SU-DHL-6 (cell line): ENCODE results near the gene DNAJC28.

Experiments used
- CTCF ChIP-seq: fragments of 200-600 bp; sonication (generic); IDR thresholded peaks from one replicate; pipeline ENCODE4 v1.5.1; 2017; ENCODE audit warnings: antibody characterized with exemption, mild to moderate bottlenecking, low read length, moderate library complexity; ENCODE audit not compliant: insufficient read depth, poor library complexity, severe bottlenecking
- EZH2phosphoT487 ChIP-seq: fragments of 200-600 bp; sonication (generic), shearing (Covaris generic); conservative IDR thresholded peaks from 2 replicates; pipeline ENCODE4 v1.6.1; 2018; ENCODE audit warnings: mild to moderate bottlenecking, antibody characterized with exemption, low read length, moderate library complexity, mixed read lengths

GRCh38 chr21:33511639-33512038 lies 20.1 kb upstream of the DNAJC28 start:
- TF ChIP-seq CTCF, result no peak
- no peak for TF ChIP-seq EZH2phosphoT487
